HepG2 (cell line): ENCODE measurements around the gene OR1F1. TPM values are rescaled to one million over a fixed set of nuclear protein-coding genes. Genes with fewer than 3 reads are reported as not detected.
A peak's percentile ranks its signal among the peaks of the same experiment; 100 is the strongest.

ENCODE experiments used
- ASH2L ChIP-seq: fragments of 300-600, 200-600 bp; sonication (generic); IDR thresholded peaks from 2 replicates; pipeline ENCODE4 v1.7.0; 2017; ENCODE audit warnings: low read depth, mild to moderate bottlenecking, moderate library complexity, mixed read lengths, low read length; ENCODE audit not compliant: insufficient read length
- ATF1 ChIP-seq: IDR thresholded peaks from 2 replicates; pipeline ENCODE4 v1.6.1; 2016; ENCODE audit warnings: mild to moderate bottlenecking, control low read depth
- FOXM1 ChIP-seq: sonication (generic); formaldehyde crosslinking; IDR thresholded peaks from 2 replicates; pipeline ENCODE4 v1.5.0; 2020; ENCODE audit warnings: missing genetic modification reagents
- IRF2 ChIP-seq: IDR thresholded peaks from 2 replicates; pipeline ENCODE4 v1.6.1; 2018; ENCODE audit warnings: missing genetic modification reagents, missing compliant biosample characterization
- MED1 ChIP-seq: sonication (generic); formaldehyde crosslinking; IDR thresholded peaks from 2 replicates; pipeline ENCODE4 v1.4.0; 2020; ENCODE audit warnings: missing genetic modification reagents
- MEIS2 ChIP-seq: sonication (generic); formaldehyde crosslinking; IDR thresholded peaks from 2 replicates; pipeline ENCODE4 v1.9.0; 2021; ENCODE audit warnings: mild to moderate bottlenecking, missing genetic modification reagents
- POLR2A ChIP-seq, 2 experiments: IDR thresholded peaks; 2 replicates each; pipeline ENCODE4 v1.6.1; 2011; ENCODE audit warnings: low read depth in 2 of 2, low read length in 2 of 2, mild to moderate bottlenecking in 1 of 2, moderate library complexity in 1 of 2; ENCODE audit not compliant: insufficient read depth in 1 of 2
- RARA ChIP-seq: IDR thresholded peaks from 2 replicates; pipeline ENCODE4 v1.6.1; 2016; ENCODE audit warnings: missing genetic modification reagents, missing compliant biosample characterization
- RBM22 ChIP-seq: fragments of 200-400 bp; formaldehyde crosslinking; optimal IDR thresholded peaks from 2 replicates; pipeline ENCODE3; 2017; ENCODE audit warnings: mild to moderate bottlenecking, low read length, moderate library complexity
- RELA ChIP-seq: sonication (generic); formaldehyde crosslinking; IDR thresholded peaks from 2 replicates; pipeline ENCODE4 v1.4.0; 2020; ENCODE audit warnings: missing genetic modification reagents
- RFXANK ChIP-seq: IDR thresholded peaks from 2 replicates; pipeline ENCODE4 v1.6.1; 2016
- SSRP1 ChIP-seq: IDR thresholded peaks from 2 replicates; pipeline ENCODE4 v1.6.1; 2016; ENCODE audit warnings: control low read depth
- ZFP1 ChIP-seq: IDR thresholded peaks from 2 replicates; pipeline ENCODE4 v1.6.1; 2016
- ZFP62 ChIP-seq: sonication (generic); formaldehyde crosslinking; IDR thresholded peaks from 2 replicates; pipeline ENCODE4 v1.4.0; 2020; ENCODE audit warnings: missing genetic modification reagents
- ZNF282 ChIP-seq: fragments of 450-650 bp; IDR thresholded peaks from 2 replicates; pipeline ENCODE4 v1.6.1; 2018; ENCODE audit not compliant: partially characterized antibody
- ZNF329 ChIP-seq: sonication (generic); formaldehyde crosslinking; IDR thresholded peaks from 2 replicates; pipeline ENCODE4 v1.9.0; 2021; ENCODE audit warnings: low read depth, mild to moderate bottlenecking, missing genetic modification reagents
- ZNF343 ChIP-seq: sonication (generic); formaldehyde crosslinking; IDR thresholded peaks from 2 replicates; pipeline ENCODE4 v1.4.0; 2020; ENCODE audit warnings: mild to moderate bottlenecking, missing genetic modification reagents
- ZNF781 ChIP-seq: sonication (generic); formaldehyde crosslinking; IDR thresholded peaks from 2 replicates; pipeline ENCODE4 v1.5.1; 2020; ENCODE audit warnings: borderline replicate concordance, mild to moderate bottlenecking, missing genetic modification reagents; ENCODE audit errors: not compliant biosample characterization
- ZNF792 ChIP-seq: IDR thresholded peaks from 2 replicates; pipeline ENCODE4 v1.6.1; 2016
- ZSCAN12 ChIP-seq: sonication (generic); formaldehyde crosslinking; IDR thresholded peaks from 2 replicates; pipeline ENCODE4 v1.9.0; 2021; ENCODE audit warnings: mild to moderate bottlenecking, missing genetic modification reagents
- polyA plus RNA-seq, 8 experiments: library from polyadenylated mRNA; depleted of rRNA in 3 of 8; stranded (reverse) in 7 of 8; unstranded in 1 of 8; fragments of >200 nt; fragmentation: Illumina TruSeq in 4 of 8; extraction: Trizol in 4 of 8; gene quantifications; 2 replicates each; pipeline versions ENCODE4 v1.2.1 to v1.2.3, GENCODE V29; 2011 to 2016; ENCODE audit warnings: low read depth in 4 of 8, missing spikeins in 1 of 8, mixed read lengths in 1 of 8; ENCODE audit not compliant: insufficient read depth in 1 of 8
- total RNA-seq, 5 experiments: library from RNA; depleted of rRNA; stranded (reverse); fragments of >200 nt; fragmentation: Illumina TruSeq; extraction: Trizol; gene quantifications; 2 replicates each; pipeline ENCODE4 v1.2.3, GENCODE V29; 2016; ENCODE audit warnings: low read depth in 1 of 5
- TF ChIP-seq, protein P1 (sequence below): sonication (generic); formaldehyde crosslinking; IDR thresholded peaks from 2 replicates; pipeline ENCODE4 v1.8.1; 2022; ENCODE audit warnings: low read depth, mild to moderate bottlenecking, missing genetic modification reagents
- TF ChIP-seq, protein P2 (sequence below): sonication (generic); formaldehyde crosslinking; IDR thresholded peaks from 2 replicates; pipeline ENCODE4 v1.8.1; 2023; ENCODE audit warnings: mild to moderate bottlenecking, missing genetic modification reagents, borderline replicate concordance
- TF ChIP-seq, protein P3 (sequence below): sonication (generic); formaldehyde crosslinking; conservative IDR thresholded peaks from 2 replicates; pipeline ENCODE4 v1.4.0; 2020; ENCODE audit warnings: missing genetic modification reagents
- TF ChIP-seq, protein P4 (sequence below): sonication (generic); formaldehyde crosslinking; IDR thresholded peaks from 2 replicates; pipeline ENCODE4 v1.4.0; 2020; ENCODE audit warnings: mild to moderate bottlenecking, low read depth, missing genetic modification reagents
- TF ChIP-seq, protein P5 (sequence below): IDR thresholded peaks from 2 replicates; pipeline ENCODE4 v1.6.1; 2018; ENCODE audit warnings: missing genetic modification reagents, mild to moderate bottlenecking, missing compliant biosample characterization

Gene OR1F1
- total and polyA plus RNA-seq, 2 of the 13 experiments (the other 11 are each of a cell fraction or from before 2014, with no cell fraction given), result 0.90 TPM; not detected in 1

DNA sequence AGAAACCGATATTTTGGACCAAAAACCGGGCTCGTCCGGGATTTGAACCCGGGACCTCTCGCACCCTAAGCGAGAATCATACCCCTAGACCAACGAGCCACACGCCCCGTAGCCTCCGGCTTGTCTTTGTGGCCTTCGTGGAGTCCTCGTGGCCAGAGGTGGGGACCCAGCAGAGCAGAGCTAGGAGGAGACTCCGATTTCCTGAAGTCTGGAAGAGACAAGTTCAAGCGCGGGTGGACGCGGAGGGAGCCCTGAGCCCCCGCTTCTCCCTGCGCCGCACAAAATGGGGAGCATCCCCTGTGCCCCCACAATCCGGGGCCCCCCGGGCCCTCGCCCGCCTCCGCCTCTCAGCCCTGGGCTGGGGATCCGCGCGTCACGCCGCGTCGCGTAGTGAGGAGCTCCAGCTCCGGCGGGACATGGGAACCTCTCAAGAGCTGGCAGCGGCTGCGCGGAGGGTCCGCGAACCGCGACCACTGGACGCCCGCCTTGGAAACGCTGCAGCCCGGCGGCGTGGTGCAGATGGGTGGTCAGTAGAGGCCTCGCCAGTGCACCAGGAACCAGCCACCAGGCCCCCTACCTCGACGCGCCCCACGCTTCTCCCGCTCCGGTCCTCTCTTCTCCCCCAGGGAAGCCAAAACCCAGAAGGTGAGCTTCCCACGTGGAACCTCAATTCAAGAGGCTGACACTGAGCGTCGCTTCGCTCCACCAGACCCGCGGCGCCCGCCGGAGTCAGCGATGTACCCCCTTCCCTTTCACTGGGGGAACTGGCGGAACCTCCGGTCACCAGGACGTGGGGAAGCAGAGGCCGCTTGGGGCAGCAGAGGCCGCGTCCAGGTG, 5.2 kb upstream of the OR1F1 start (continued):
- TF ChIP-seq ZFP62 (no peak), ATF1 (CRISPR knock-in tag) (no peak), RELA (CRISPR knock-in tag) (no peak), RFXANK (CRISPR knock-in tag) (peak; percentile 31; the same call in 1 of the 2 replicates), ZSCAN12 (0 out of 2 replicates have a peak, but pooled peaks have one; percentile 23), SSRP1 (no peak), ZNF343 (CRISPR knock-in tag) (0 out of 2 replicates have a peak, but pooled peaks have one; percentile 40), ASH2L (no peak), MEIS2 (CRISPR knock-in tag) (peak; percentile 52; the same call in 1 of the 2 replicates), IRF2 (CRISPR knock-in tag) (peak; percentile 68; the same call in 1 of the 2 replicates), ZNF781 (CRISPR knock-in tag) (peak; percentile 27), POLR2A (IDR thresholded peaks at IDR 0.05; ENCODE audit: insufficient read depth in 1 of 2, low read depth in 2 of 2, low read length in 2 of 2) (no peak), MED1 (peak; percentile 51), RARA (CRISPR knock-in tag) (no peak), ZNF282 (no peak), ZNF792 (CRISPR knock-in tag) (0 out of 2 replicates have a peak, but pooled peaks have one; percentile 58), FOXM1 (CRISPR knock-in tag) (no peak), RBM22 (peak; percentile 74), ZFP1 (no peak), ZNF329 (CRISPR knock-in tag) (no peak)
- TF ChIP-seq, protein P1, sequence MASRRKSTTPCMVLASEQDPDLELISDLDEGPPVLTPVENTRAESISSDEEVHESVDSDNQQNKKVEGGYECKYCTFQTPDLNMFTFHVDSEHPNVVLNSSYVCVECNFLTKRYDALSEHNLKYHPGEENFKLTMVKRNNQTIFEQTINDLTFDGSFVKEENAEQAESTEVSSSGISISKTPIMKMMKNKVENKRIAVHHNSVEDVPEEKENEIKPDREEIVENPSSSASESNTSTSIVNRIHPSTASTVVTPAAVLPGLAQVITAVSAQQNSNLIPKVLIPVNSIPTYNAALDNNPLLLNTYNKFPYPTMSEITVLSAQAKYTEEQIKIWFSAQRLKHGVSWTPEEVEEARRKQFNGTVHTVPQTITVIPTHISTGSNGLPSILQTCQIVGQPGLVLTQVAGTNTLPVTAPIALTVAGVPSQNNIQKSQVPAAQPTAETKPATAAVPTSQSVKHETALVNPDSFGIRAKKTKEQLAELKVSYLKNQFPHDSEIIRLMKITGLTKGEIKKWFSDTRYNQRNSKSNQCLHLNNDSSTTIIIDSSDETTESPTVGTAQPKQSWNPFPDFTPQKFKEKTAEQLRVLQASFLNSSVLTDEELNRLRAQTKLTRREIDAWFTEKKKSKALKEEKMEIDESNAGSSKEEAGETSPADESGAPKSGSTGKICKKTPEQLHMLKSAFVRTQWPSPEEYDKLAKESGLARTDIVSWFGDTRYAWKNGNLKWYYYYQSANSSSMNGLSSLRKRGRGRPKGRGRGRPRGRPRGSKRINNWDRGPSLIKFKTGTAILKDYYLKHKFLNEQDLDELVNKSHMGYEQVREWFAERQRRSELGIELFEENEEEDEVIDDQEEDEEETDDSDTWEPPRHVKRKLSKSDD, result 0 out of 2 replicates have a peak, but pooled peaks have one; percentile 32
- TF ChIP-seq, protein P2, sequence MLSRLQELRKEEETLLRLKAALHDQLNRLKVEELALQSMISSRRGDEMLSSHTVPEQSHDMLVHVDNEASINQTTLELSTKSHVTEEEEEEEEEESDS, result no peak
- TF ChIP-seq, protein P3, sequence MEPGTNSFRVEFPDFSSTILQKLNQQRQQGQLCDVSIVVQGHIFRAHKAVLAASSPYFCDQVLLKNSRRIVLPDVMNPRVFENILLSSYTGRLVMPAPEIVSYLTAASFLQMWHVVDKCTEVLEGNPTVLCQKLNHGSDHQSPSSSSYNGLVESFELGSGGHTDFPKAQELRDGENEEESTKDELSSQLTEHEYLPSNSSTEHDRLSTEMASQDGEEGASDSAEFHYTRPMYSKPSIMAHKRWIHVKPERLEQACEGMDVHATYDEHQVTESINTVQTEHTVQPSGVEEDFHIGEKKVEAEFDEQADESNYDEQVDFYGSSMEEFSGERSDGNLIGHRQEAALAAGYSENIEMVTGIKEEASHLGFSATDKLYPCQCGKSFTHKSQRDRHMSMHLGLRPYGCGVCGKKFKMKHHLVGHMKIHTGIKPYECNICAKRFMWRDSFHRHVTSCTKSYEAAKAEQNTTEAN (CRISPR knock-in tag), result 0 out of 2 replicates have a peak, but pooled peaks have one; percentile 13
- TF ChIP-seq, protein P4, sequence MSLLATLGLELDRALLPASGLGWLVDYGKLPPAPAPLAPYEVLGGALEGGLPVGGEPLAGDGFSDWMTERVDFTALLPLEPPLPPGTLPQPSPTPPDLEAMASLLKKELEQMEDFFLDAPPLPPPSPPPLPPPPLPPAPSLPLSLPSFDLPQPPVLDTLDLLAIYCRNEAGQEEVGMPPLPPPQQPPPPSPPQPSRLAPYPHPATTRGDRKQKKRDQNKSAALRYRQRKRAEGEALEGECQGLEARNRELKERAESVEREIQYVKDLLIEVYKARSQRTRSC, result no peak
- TF ChIP-seq, protein P5, sequence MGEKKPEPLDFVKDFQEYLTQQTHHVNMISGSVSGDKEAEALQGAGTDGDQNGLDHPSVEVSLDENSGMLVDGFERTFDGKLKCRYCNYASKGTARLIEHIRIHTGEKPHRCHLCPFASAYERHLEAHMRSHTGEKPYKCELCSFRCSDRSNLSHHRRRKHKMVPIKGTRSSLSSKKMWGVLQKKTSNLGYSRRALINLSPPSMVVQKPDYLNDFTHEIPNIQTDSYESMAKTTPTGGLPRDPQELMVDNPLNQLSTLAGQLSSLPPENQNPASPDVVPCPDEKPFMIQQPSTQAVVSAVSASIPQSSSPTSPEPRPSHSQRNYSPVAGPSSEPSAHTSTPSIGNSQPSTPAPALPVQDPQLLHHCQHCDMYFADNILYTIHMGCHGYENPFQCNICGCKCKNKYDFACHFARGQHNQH (CRISPR knock-in tag), result peak; percentile 54
